ENCODE measurements around the gene CCDC32. TPM values are rescaled to one million over a fixed set of nuclear protein-coding genes. Genes with fewer than 3 reads are reported as not detected.
A peak's percentile ranks its signal among the peaks of the same experiment; 100 is the strongest.

CCDC32 gene
- total and polyA plus RNA-seq, 2 of the 13 experiments (the other 11 are each of a cell fraction or from before 2014, with no cell fraction given), result 10.8 to 23.2 TPM

GRCh38 chr15:40511472-40512133 lies 53.2 kb downstream of the CCDC32 start (continued):
- TF ChIP-seq ETS1 (CRISPR knock-in tag; IDR thresholded peaks at IDR 0.05) (peak; percentile 38; the same call in 1 of the 2 replicates), ZNF687 (CRISPR knock-in tag; IDR thresholded peaks at IDR 0.05) (peak; percentile 93), GTF3A (CRISPR knock-in tag; conservative IDR thresholded peaks at IDR 0.05) (no peak), ZMYM2 (CRISPR knock-in tag; IDR thresholded peaks at IDR 0.05) (no peak), ZBTB49 (CRISPR knock-in tag; IDR thresholded peaks at IDR 0.05; ENCODE audit: borderline replicate concordance) (no peak), ZNF816 (CRISPR knock-in tag; IDR thresholded peaks at IDR 0.05; ENCODE audit: borderline replicate concordance) (no peak; the same call in 1 of the 2 replicates), NCOA5 (CRISPR knock-in tag; IDR thresholded peaks at IDR 0.05) (0 out of 2 replicates have a peak, but pooled peaks have one; percentile 51), ZNF383 (CRISPR knock-in tag; IDR thresholded peaks at IDR 0.05; ENCODE audit: borderline replicate concordance) (no peak), JUN (CRISPR knock-in tag; IDR thresholded peaks at IDR 0.05) (no peak), ZNF605 (CRISPR knock-in tag; IDR thresholded peaks at IDR 0.05) (no peak), ZNF253 (CRISPR knock-in tag; IDR thresholded peaks at IDR 0.05; ENCODE audit: borderline replicate concordance) (no peak), ETV5 (CRISPR knock-in tag; IDR thresholded peaks at IDR 0.05; ENCODE audit: borderline replicate concordance) (peak; percentile 68), ZBTB43 (CRISPR knock-in tag; conservative IDR thresholded peaks at IDR 0.05) (no peak), IKZF1 (IDR thresholded peaks at IDR 0.05) (no peak), MIXL1 (CRISPR knock-in tag; IDR thresholded peaks at IDR 0.05) (peak; percentile 37; the same call in 1 of the 2 replicates), ZNF619 (CRISPR knock-in tag; IDR thresholded peaks at IDR 0.05) (peak; percentile 49; the same call in 1 of the 2 replicates), HNRNPK (IDR thresholded peaks at IDR 0.05; ENCODE audit: low read depth, low read length, poor library complexity, severe bottlenecking) (peak; percentile 52), PHB2 (IDR thresholded peaks at IDR 0.05; ENCODE audit: partially characterized antibody) (no peak), CENPT (CRISPR knock-in tag; IDR thresholded peaks at IDR 0.05; ENCODE audit: low read depth) (no peak), MTF2 (CRISPR knock-in tag; IDR thresholded peaks at IDR 0.05; ENCODE audit: borderline replicate concordance) (peak; percentile 55; the same call in 1 of the 2 replicates), JARID2 (CRISPR knock-in tag; IDR thresholded peaks at IDR 0.05; ENCODE audit: insufficient replicate concordance) (no peak), ZNF263 (CRISPR knock-in tag; IDR thresholded peaks at IDR 0.05) (no peak)
